ENCODE results near the gene SLC1A7.
"Not testable (repeated sequence)": the region's sequence is repeated elsewhere in the genome, so short reads cannot be mapped to it uniquely, and the experiment has no call there.

The SLC1A7 gene

GRCh38 chr1:53142226-53142853, at the start of gene SLC1A7:
SLC1A7 (minus strand) TSS chr1:53142638; CDS start chr1:53142449, 189 bp downstream.
- DNase-seq: no peak

DNA sequence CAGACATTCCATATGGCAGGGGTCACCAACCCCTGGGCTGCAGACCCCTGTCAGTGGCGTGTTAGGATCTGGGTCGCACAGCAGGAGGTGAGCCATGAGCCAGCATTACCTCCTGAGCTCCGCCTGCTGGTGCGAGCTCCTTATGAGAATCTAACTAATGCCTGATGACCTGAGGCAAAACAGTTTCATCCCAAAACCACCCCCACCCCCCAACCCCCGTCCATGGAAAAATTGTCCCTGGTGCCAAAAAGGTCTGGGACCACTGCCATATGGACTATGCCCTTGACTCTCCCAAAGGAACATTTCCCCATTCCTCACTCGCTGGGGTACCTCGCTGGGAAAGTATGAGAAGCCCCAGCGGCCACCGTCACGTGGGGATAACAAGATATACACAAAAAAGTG, 47.8 kb upstream of the SLC1A7 start:
- DNase-seq: no peak

- DNase-seq: no peak
These were observed 46.6 kb upstream of the SLC1A7 start for GRCh38 chr1:53189061-53189460.

- DNase-seq: no peak
These were observed 45.7 kb upstream of the SLC1A7 start for GRCh38 chr1:53188099-53188498.

GRCh38 chr1:53187401-53187800, 45.0 kb upstream of the SLC1A7 start:
- DNase-seq: no peak

GRCh38 chr1:53186533-53186932, 44.1 kb upstream of the SLC1A7 start:
- no peak for DNase-seq

GRCh38 chr1:53185955-53186297, 43.5 kb upstream of the SLC1A7 start:
- DNase-seq: not testable (repeated sequence)

- no peak for DNase-seq
These were observed 40.9 kb upstream of the SLC1A7 start for GRCh38 chr1:53183095-53183990.

- DNase-seq: no peak
These were observed 40.3 kb upstream of the SLC1A7 start for GRCh38 chr1:53182716-53183094.

- DNase-seq: peak; percentile 29
These were observed 39.7 kb upstream of the SLC1A7 start for GRCh38 chr1:53182111-53182593.

GRCh38 chr1:53180951-53181350, 38.5 kb upstream of the SLC1A7 start:
- no peak for DNase-seq

DNA sequence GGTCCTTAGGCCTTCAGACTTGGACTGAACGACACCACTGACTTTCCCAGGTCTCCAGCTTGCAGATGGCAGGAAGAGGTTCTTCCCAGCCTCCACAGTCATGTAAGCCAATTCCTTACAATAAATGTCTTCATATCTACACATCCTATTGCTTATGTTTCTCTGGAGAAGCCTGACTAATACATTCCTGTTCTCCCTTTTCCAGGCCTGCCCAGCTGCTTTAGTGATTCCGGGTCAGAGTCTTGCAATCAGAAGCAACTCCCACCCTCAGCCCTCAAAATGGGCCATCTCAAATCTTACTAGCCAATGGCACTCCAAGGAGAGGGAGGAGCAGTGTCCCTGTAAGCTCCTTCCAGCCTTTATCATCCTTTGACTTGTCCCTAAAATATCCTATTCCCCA, 37.8 kb upstream of the SLC1A7 start:
- DNase-seq: no peak

DNA sequence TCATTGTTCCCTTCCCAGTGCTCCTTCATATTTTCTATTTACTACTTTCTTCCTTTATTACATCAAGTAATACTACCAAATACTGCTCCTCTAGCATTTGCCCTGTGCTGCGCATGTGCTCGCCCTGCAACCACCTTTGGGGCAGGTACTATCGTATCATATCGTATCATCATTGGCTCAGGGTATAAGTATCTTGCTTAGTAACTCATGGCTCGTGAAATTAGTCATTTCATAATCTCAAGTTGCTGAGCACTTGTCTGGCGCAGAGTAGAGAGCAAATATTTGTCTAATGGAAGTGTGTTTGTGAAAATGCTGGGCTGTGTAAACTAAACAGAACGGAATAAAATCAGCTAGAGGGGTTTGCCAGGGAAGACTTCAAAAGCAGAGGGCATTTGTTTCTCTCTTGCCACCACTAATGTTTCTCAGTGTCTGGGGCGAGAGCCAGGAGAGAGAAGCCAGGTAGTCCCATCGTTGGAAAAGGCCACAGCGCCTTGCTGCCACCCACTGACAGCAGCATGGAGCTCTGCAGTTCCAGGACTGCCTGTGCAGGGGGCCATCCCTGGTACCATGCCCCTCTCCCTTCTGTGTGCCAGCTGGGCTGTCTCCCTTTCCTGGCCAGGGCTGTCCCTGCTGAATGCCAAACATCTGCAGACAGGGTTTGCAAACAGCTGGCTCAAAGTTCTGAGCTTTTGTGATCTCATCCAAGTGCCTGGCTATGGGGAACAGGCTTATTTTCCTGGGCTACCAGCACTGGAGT, 34.2 kb upstream of the SLC1A7 start:
- no peak for DNase-seq

DNA sequence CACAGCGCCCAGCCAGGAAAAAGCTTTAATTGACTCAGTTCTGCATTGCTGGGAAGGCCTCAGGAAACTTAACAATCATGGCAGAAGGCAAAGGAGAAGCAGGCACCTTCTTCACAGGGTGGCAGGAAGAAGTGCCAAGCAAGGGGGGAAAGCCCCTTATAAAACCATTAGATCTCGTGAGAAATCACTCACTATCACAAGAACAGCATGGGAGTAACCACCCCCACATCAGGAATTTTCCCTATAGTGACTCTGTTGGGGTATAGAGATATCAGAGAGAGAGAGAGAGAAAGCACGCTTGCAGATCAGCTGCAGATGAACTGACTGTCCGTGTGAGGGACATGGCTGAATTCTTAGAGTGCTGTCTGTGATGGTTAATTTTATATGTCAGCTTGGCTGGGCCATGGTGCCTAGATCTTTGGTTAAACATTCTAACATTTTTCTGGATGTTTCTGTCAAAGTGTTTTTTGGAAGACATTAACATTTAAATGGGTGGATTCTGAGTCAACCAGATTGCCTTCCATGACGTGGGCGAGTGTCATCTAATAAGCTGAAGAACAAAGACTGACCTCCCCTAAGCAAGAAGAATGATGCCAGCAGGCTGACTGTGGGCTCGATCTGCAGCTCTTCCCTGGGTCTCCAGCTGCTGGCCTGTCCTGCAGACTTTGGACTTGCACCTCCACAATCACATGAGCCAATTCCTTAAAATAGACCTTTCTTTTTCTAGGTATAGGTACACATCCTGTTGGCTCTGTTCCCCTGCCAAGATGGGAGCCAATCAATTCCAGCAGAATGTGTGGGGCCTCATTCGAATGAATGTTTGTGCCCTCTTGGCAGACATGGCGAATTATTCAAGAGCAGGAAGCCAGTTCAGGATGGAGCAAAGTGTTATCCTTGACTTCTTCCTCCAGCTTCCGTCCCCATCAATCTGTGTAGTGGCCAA, 32.8 kb upstream of the SLC1A7 start:
- no peak for DNase-seq

DNA sequence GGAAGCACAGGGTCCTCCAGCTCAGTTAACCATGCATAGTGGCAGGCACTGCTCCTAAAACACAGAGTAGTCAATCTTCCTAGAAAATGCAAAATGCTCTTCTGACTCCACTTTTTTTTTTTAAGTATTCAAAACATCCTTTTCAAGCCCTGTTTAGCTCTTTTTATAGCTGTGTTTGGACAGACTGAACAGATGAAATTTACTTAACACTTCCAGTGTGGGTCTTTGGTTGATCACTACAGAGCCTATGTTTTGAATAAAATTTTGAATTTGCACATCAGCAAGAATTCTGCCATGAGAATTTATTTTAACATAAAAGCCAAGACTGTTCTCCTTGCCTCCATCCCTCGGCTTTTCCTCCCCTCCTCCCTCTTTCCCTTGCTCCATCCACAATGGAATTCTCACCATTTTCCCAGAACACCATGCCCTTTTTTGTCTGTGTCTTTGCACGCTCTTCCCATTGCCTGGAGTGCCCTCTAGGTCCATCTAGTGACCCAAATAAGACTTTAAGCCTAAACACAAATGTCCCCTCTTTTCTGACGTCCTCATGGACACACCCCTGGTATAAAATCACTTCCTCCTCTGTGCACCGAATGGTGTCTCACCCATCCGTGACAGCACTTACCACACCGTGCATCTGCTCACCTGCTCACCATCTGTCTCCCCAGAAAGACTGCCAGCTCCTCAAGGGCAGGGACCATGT, 30.1 kb upstream of the SLC1A7 start:
- no peak for DNase-seq

- no peak for DNase-seq
These were observed 24.5 kb upstream of the SLC1A7 start for GRCh38 chr1:53166912-53167311.

GRCh38 chr1:53166366-53166765, 23.9 kb upstream of the SLC1A7 start:
- no peak for DNase-seq

DNA sequence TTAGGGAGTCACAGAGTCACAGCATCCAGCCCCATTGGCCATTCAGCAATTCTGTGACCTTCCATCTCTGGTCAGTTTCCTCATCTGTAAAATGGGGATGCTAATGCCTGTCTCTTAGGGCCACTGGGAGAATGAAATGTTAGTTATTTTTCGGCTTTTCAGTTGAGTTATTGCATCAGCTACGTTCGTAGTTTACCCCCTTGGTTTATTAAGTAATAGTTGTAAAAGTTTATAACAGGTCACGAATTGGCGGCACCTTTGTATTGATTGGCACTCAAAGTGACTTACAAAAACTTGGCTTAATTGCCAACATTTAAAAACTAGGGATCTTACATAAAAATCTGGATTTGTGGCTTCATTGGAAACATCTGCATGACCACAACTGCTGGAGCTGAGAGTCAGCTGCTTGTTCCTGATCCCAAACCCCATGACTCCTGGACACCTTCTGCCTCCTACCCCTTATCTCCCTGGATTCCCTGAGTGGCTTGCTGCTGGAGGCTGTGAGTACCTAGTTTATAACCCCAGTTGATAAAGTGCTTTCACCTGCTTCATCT, 23.0 kb upstream of the SLC1A7 start:
- DNase-seq: no peak

DNA sequence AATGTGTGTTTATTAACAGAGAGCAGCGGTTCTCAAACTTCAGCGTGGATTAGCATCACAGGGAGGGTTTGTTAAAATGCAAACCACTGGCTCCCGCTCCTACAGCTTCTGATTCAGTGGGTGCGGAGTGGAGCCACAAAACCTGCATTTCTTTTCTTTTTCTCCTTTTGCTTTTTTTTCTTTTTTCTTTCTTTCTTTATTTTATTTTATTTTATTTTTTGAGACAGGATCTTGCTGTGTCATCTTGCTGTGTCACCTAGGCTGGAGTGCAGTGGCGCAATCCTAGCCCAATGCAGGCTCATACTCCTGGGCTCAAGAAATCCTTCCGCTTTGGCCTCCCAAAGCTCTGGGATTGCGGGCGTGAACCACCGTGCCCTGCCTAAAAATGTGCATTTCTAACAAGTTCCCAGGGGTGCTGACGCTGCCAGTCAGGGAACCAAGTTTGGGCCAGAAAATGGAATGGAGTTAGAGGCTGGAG, 20.9 kb upstream of the SLC1A7 start:
- DNase-seq: no peak

- no peak for DNase-seq
These were observed 20.2 kb upstream of the SLC1A7 start for GRCh38 chr1:53162621-53163020.

- DNase-seq: no peak
These were observed 18.5 kb upstream of the SLC1A7 start for GRCh38 chr1:53160924-53161378.

Measured in KG1 (cell line).